Spinal cord (tissue), 10 donors: ENCODE measurements around the gene DOCK10. TPM values are rescaled to one million over a fixed set of nuclear protein-coding genes. Genes with fewer than 3 reads are reported as not detected.

Source experiments
- DNase-seq, 6 donors: peaks; one replicate each; pipeline versions ENCODE4 v3.0.0 to v3.0.0-alpha.2; 2013 to 2015; ENCODE audit warnings: low spot score in 6 of 6, low read depth in 4 of 6
- H3K27ac ChIP-seq: one replicate; pipeline ENCODE4 v1.5.1; 2013; ENCODE audit warnings: low read depth, low read length, control low read depth
- H3K27me3 ChIP-seq: one replicate; pipeline ENCODE4 v1.6.1; 2013; ENCODE audit warnings: low read length; ENCODE audit not compliant: control insufficient read depth, insufficient read depth
- H3K36me3 ChIP-seq: one replicate; pipeline ENCODE4 v1.6.1; 2013; ENCODE audit warnings: low read length; ENCODE audit not compliant: control insufficient read depth, insufficient read depth
- H3K4me1 ChIP-seq: one replicate; pipeline ENCODE4 v1.6.1; 2013; ENCODE audit warnings: low read length; ENCODE audit not compliant: control insufficient read depth, insufficient read depth
- H3K4me3 ChIP-seq: one replicate; pipeline ENCODE4 v1.5.1; 2013; ENCODE audit warnings: low read depth, low read length, control low read depth
- H3K9me3 ChIP-seq: one replicate; pipeline ENCODE4 v1.6.1; 2013; ENCODE audit warnings: low read length; ENCODE audit not compliant: control insufficient read depth, insufficient read depth
- WGBS: methylation state at CpG from one replicate; pipeline ENCODE4 v1.1.5; 2013; ENCODE audit warnings: missing lambda C conversion rate; ENCODE audit not compliant: insufficient coverage; 5-methylcytosine and 5-hydroxymethylcytosine counted together
- polyA plus RNA-seq, 2 donors: library from polyadenylated mRNA; unstranded; fragments of 120-200 nt; gene quantifications; one replicate each; pipeline ENCODE4 v1.2.1, GENCODE V29; 2013; ENCODE audit not compliant: insufficient read length in 2 of 2
- total RNA-seq, 2 donors: library from RNA; depleted of rRNA in 1 of 2; stranded (reverse); fragments of 120-200 nt in 1 of 2; fragments of >200 nt in 1 of 2; gene quantifications; one replicate each; pipeline versions ENCODE4 v1.2.3 to v1.2.4, GENCODE V29; 2013 to 2014
- donor health status: healthy.

The DOCK10 gene
- total and polyA plus RNA-seq, 4 donors = 44.4 to 87.9 (median 61.0) TPM

- Histone ChIP-seq H3K4me1 (no peaks in the 10 kb centered on the region), H3K36me3 (no peaks in the 10 kb centered on the region), H3K4me3 (no peak overlapping the region), H3K27ac (no peak overlapping the region), H3K27me3 (no peaks in the 10 kb centered on the region), H3K9me3 (no peaks in the 10 kb centered on the region)
- 100% methylated on average over 3 of the region's 3 CpGs for WGBS
- no peak for DNase-seq
These were observed 51.6 kb downstream of the DOCK10 start for GRCh38 chr2:224990710-224991109.

GRCh38 chr2:224987733-224988132 is 54.5 kb downstream of the DOCK10 start:
- H3K9me3 ChIP-seq = no peaks in the 10 kb centered on the region
- no peak overlapping the region for H3K27ac ChIP-seq
- WGBS = 100% methylated on average over 1 of the region's 4 CpGs
- no peak for DNase-seq
- no peaks in the 10 kb centered on the region for H3K36me3 ChIP-seq
- H3K4me1 ChIP-seq = peaks cover 7% of the 10 kb centered on the region
- H3K27me3 ChIP-seq = no peaks in the 10 kb centered on the region
- H3K4me3 ChIP-seq = no peak overlapping the region

- no CpG with 5 or more reads among the region's 1 CpG for WGBS
These were observed 55.8 kb downstream of the DOCK10 start for GRCh38 chr2:224986477-224986876.

GRCh38 chr2:224984637-224985036 is 57.6 kb downstream of the DOCK10 start:
- no peak for DNase-seq
- peaks cover 7% of the 10 kb centered on the region for H3K4me1 ChIP-seq
- no peaks in the 10 kb centered on the region for H3K36me3 ChIP-seq
- H3K4me3 ChIP-seq = peak overlapping the region; percentile 28
- H3K9me3 ChIP-seq = no peaks in the 10 kb centered on the region
- H3K27me3 ChIP-seq = no peaks in the 10 kb centered on the region
- peak overlapping the region; percentile 92 for H3K27ac ChIP-seq
- WGBS = 91% methylated on average over 4 of the region's 5 CpGs

More at GRCh38 chr2:224986477-224986876, 55.8 kb downstream of the DOCK10 start:
- no peak for DNase-seq
- Histone ChIP-seq H3K4me1 (peaks cover 7% of the 10 kb centered on the region), H3K36me3 (no peaks in the 10 kb centered on the region), H3K27ac (no peak overlapping the region), H3K4me3 (no peak overlapping the region), H3K27me3 (no peaks in the 10 kb centered on the region), H3K9me3 (no peaks in the 10 kb centered on the region)

GRCh38 chr2:224983712-224984554 is 58.3 kb downstream of the DOCK10 start:
- WGBS = 9% methylated on average over 4 of the region's 11 CpGs
- no peaks in the 10 kb centered on the region for H3K27me3 ChIP-seq
- H3K4me1 ChIP-seq = peaks cover 11% of the 10 kb centered on the region
- peak; percentile 39 to 89 (median 58) for DNase-seq
- H3K27ac ChIP-seq = peak overlapping the region; percentile 92
- peak overlapping the region; percentile 44 for H3K4me3 ChIP-seq
- H3K36me3 ChIP-seq = no peaks in the 10 kb centered on the region
- no peaks in the 10 kb centered on the region for H3K9me3 ChIP-seq

- DNase-seq = peak in 4 of 6 donors; percentile 22 to 76 (median 55)
- Histone ChIP-seq H3K4me1 (peaks cover 11% of the 10 kb centered on the region), H3K36me3 (no peaks in the 10 kb centered on the region), H3K27me3 (no peaks in the 10 kb centered on the region), H3K27ac (peak overlapping the region; percentile 92), H3K9me3 (no peaks in the 10 kb centered on the region), H3K4me3 (peak overlapping the region; percentile 44)
- WGBS = 20% methylated on average over 8 of the region's 14 CpGs
These were observed 59.2 kb downstream of the DOCK10 start for GRCh38 chr2:224982910-224983711.

- Histone ChIP-seq H3K27me3 (no peaks in the 10 kb centered on the region), H3K4me3 (peak overlapping the region; percentile 44), H3K4me1 (peaks cover 11% of the 10 kb centered on the region), H3K9me3 (no peaks in the 10 kb centered on the region), H3K27ac (peak overlapping the region; percentile 92), H3K36me3 (no peaks in the 10 kb centered on the region)
- DNase-seq = peak in 5 of 6 donors; percentile 36 to 84 (median 48)
- 30% methylated on average over 10 of the region's 10 CpGs for WGBS
These were observed 60.0 kb downstream of the DOCK10 start for GRCh38 chr2:224982226-224982625.

GRCh38 chr2:224976629-224977525 is 65.4 kb downstream of the DOCK10 start:
- H3K4me1 ChIP-seq = peaks cover 12% of the 10 kb centered on the region
- DNase-seq = no peak
- no peak overlapping the region for H3K27ac ChIP-seq
- 60% methylated on average over 1 of the region's 7 CpGs for WGBS
- H3K9me3 ChIP-seq = no peaks in the 10 kb centered on the region
- no peaks in the 10 kb centered on the region for H3K27me3 ChIP-seq
- H3K36me3 ChIP-seq = no peaks in the 10 kb centered on the region
- H3K4me3 ChIP-seq = no peak overlapping the region

- no peak overlapping the region for H3K4me3 ChIP-seq
- H3K9me3 ChIP-seq = no peaks in the 10 kb centered on the region
- no peaks in the 10 kb centered on the region for H3K36me3 ChIP-seq
- H3K27ac ChIP-seq = no peak overlapping the region
- peaks cover 15% of the 10 kb centered on the region for H3K4me1 ChIP-seq
- DNase-seq = no peak
- WGBS = no CpG with 5 or more reads among the region's 4 CpGs
- H3K27me3 ChIP-seq = no peaks in the 10 kb centered on the region
These were observed 66.5 kb downstream of the DOCK10 start for GRCh38 chr2:224975761-224976160.
